Neuronal stem cell (in vitro differentiated cells): Measurements from ENCODE around the gene CBARP.

Experiments used
- DNase-seq: peaks from one replicate; pipeline ENCODE4 v3.0.0-alpha.2; 2013; ENCODE audit warnings: low spot score
- H2AFZ ChIP-seq: one replicate; pipeline ENCODE4 v1.6.1; 2013; ENCODE audit warnings: mild to moderate bottlenecking, low read length, inconsistent platforms
- H2AK5ac ChIP-seq: 2 replicates; pipeline ENCODE4 v1.6.1; 2013; ENCODE audit warnings: low read depth, mild to moderate bottlenecking, inconsistent platforms, low read length, moderate library complexity, mixed read lengths
- H2BK120ac ChIP-seq: 2 replicates; pipeline ENCODE4 v1.6.1; 2013; ENCODE audit warnings: low read depth, mild to moderate bottlenecking, inconsistent platforms, low read length, moderate library complexity, mixed read lengths
- H2BK12ac ChIP-seq: one replicate; pipeline ENCODE4 v1.6.1; 2013; ENCODE audit warnings: low read length, inconsistent platforms
- H2BK15ac ChIP-seq: 2 replicates; pipeline ENCODE4 v1.6.1; 2013; ENCODE audit warnings: mild to moderate bottlenecking, low read length, inconsistent platforms, mixed read lengths
- H2BK5ac ChIP-seq: one replicate; pipeline ENCODE4 v1.6.1; 2013; ENCODE audit warnings: inconsistent platforms, mild to moderate bottlenecking, low read length, moderate library complexity
- H3K14ac ChIP-seq: one replicate; pipeline ENCODE4 v1.6.1; 2013; ENCODE audit warnings: low read length, inconsistent platforms
- H3K18ac ChIP-seq: 2 replicates; pipeline ENCODE4 v1.6.1; 2013; ENCODE audit warnings: low read length, inconsistent platforms
- H3K23ac ChIP-seq: 2 replicates; pipeline ENCODE4 v1.6.1; 2013; ENCODE audit warnings: low read depth, mild to moderate bottlenecking, mixed read lengths, low read length, inconsistent platforms; ENCODE audit not compliant: poor library complexity
- H3K27ac ChIP-seq: replicated peaks from 3 replicates; pipeline ENCODE4 v1.5.1; 2013; ENCODE audit warnings: low read length, inconsistent platforms
- H3K27me3 ChIP-seq, 3 experiments: 2 replicates each; pipeline ENCODE4 v1.6.1; 2013; ENCODE audit warnings: low read length in 3 of 3, mild to moderate bottlenecking in 2 of 3, inconsistent platforms in 1 of 3, low read depth in 1 of 3, mixed read lengths in 1 of 3, moderate library complexity in 1 of 3; ENCODE audit not compliant: control insufficient read depth in 3 of 3, insufficient read depth in 3 of 3
- H3K36me3 ChIP-seq, 2 donors: replicated peaks in 1 of 2; 2 replicates each; pipeline ENCODE4 v1.6.1; 2013; ENCODE audit warnings: low read length in 2 of 2; ENCODE audit not compliant: control insufficient read depth in 2 of 2, insufficient read depth in 2 of 2
- H3K4ac ChIP-seq: 2 replicates; pipeline ENCODE4 v1.6.1; 2013; ENCODE audit warnings: inconsistent platforms, mild to moderate bottlenecking, low read length, moderate library complexity
- H3K4me1 ChIP-seq, 2 donors: 1 replicate in 1 of 2; 2 replicates in 1 of 2; pipeline ENCODE4 v1.6.1; 2013; ENCODE audit warnings: low read length in 2 of 2, low read depth in 1 of 2; ENCODE audit not compliant: control insufficient read depth in 2 of 2, insufficient read depth in 1 of 2
- H3K4me2 ChIP-seq: one replicate; pipeline ENCODE4 v1.6.1; 2013; ENCODE audit warnings: mild to moderate bottlenecking, low read length, inconsistent platforms; ENCODE audit not compliant: insufficient read depth, poor library complexity, severe bottlenecking
- H3K4me3 ChIP-seq, 2 donors: 2 replicates each; pipeline ENCODE4 v1.5.1; 2013; ENCODE audit warnings: low read length in 2 of 2, mild to moderate bottlenecking in 2 of 2, inconsistent platforms in 1 of 2, moderate library complexity in 1 of 2
- H3K79me1 ChIP-seq: one replicate; pipeline ENCODE4 v1.6.1; 2013; ENCODE audit warnings: low read depth, mild to moderate bottlenecking, inconsistent platforms, low read length, moderate library complexity
- H3K9ac ChIP-seq: one replicate; pipeline ENCODE4 v1.6.1; 2013; ENCODE audit warnings: mild to moderate bottlenecking, low read depth, low read length, inconsistent platforms; ENCODE audit not compliant: poor library complexity
- H3K9me3 ChIP-seq, 2 donors: replicated peaks in 1 of 2; 2 replicates each; pipeline versions ENCODE3 to v1.6.1; 2013; ENCODE audit warnings: low read length in 2 of 2, mild to moderate bottlenecking in 2 of 2, inconsistent platforms in 1 of 2, low read depth in 1 of 2, mixed read lengths in 1 of 2, moderate library complexity in 1 of 2; ENCODE audit not compliant: control insufficient read depth in 2 of 2, insufficient read depth in 1 of 2
- H4K8ac ChIP-seq: one replicate; pipeline ENCODE4 v1.6.1; 2013; ENCODE audit warnings: low read depth, mild to moderate bottlenecking, inconsistent platforms, low read length, moderate library complexity
- H4K91ac ChIP-seq: one replicate; pipeline ENCODE4 v1.6.1; 2013; ENCODE audit warnings: low read length, low read depth, mild to moderate bottlenecking, inconsistent platforms; ENCODE audit not compliant: poor library complexity
- WGBS, 2 donors: extraction: QIAGEN DNeasy Blood & Tissue Kit; methylation state at CpG; one replicate each; pipeline ENCODE4 v1.1.7; 2013; ENCODE audit warnings: missing lambda C conversion rate in 2 of 2, mixed read lengths in 1 of 2; ENCODE audit not compliant: insufficient read length in 2 of 2, insufficient replicate concordance in 1 of 2; ENCODE audit errors: extremely low coverage in 2 of 2; 5-methylcytosine and 5-hydroxymethylcytosine counted together

The CBARP gene

DNA sequence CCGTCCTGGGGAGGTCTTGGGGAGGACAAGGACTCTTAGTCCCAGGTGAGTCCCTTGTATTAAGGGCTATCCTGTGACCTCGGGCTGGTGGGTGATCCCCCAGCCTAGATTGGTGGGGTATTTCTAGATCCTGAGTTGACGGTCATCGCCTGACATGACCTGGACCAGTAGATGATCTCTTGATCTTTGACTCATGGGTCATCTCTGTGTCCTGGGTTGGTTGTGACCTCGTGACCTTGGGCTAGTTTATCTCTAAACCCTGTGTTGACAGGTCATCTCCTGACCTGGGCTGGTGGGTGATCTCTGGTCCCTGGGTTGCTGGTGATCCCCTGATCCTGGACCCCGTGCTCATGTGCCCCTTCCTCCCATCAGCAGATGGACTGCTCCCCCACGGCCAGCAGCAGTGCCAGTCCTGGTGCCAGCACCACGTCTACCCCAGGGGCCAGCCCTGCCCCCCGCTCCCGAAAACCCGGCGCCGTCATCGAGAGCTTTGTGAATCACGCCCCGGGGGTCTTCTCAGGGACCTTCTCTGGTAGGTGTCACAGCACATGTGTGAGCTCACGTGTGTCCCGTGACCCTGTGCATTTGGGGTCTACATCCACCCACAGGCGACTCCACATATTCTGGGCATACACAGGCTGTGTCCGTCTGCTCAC, 16.9 kb upstream of the CBARP start:
- DNase-seq, result no peak
- no peak overlapping the region for H3K4me2 ChIP-seq
- peaks cover 52 to 82% of the 10 kb centered on the region in 2 donors for H3K36me3 ChIP-seq
- no peak overlapping the region for H2BK15ac ChIP-seq
- peak overlapping the region; percentile 91 for H3K23ac ChIP-seq
- H3K27ac ChIP-seq, result peak overlapping the region; percentile 24
- no peak overlapping the region for H3K14ac ChIP-seq
- no CpG with 5 or more reads among the region's 20 CpGs for WGBS, 2 donors
- no peak overlapping the region for H2BK5ac ChIP-seq
- H3K18ac ChIP-seq, result no peak overlapping the region
- peak overlapping the region; percentile 23 for H4K8ac ChIP-seq
- peaks cover 13 to 41% of the 10 kb centered on the region in 2 donors for H3K4me1 ChIP-seq
- H3K9ac ChIP-seq, result peak overlapping the region; percentile 64
- H4K91ac ChIP-seq, result no peak overlapping the region
- H2AFZ ChIP-seq, result no peak overlapping the region
- no peak overlapping the region for H2BK120ac ChIP-seq
- H3K4ac ChIP-seq, result no peak overlapping the region
- peaks cover 29% of the 10 kb centered on the region for H3K79me1 ChIP-seq
- H2AK5ac ChIP-seq, result no peak overlapping the region
- no peaks in the 10 kb centered on the region for H3K27me3 ChIP-seq
- no peak overlapping the region for H2BK12ac ChIP-seq
- H3K4me3 ChIP-seq, result no peak overlapping the region
- H3K9me3 ChIP-seq, result no peaks in the 10 kb centered on the region

DNA sequence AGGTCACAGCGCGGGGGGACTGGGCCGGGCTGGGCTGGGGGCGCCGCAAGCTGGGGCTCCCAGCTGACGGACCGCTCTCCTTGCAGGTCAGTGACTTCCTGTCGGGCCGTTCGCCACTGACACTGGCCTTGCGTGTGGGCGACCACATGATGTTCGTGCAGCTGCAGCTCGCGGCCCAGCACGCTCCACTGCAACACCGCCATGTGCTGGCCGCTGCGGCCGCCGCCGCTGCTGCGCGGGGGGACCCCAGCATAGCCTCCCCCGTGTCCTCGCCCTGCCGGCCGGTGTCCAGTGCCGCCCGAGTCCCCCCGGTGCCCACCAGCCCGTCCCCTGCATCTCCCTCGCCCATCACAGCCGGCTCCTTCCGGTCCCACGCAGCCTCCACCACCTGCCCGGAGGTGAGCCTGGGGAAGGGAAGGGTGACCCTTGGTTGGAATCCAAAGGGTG, 16.3 kb upstream of the CBARP start:
- Histone ChIP-seq H2BK15ac (no peak overlapping the region), H3K79me1 (peaks cover 29% of the 10 kb centered on the region), H3K4me2 (no peak overlapping the region), H2BK12ac (no peak overlapping the region), H2AK5ac (no peak overlapping the region), H4K8ac (no peak overlapping the region), H3K4me1 (peaks cover 7 to 36% of the 10 kb centered on the region in 2 donors), H4K91ac (no peak overlapping the region), H3K36me3 (peaks cover 52 to 79% of the 10 kb centered on the region in 2 donors), H3K9ac (peak overlapping the region; percentile 64), H2BK5ac (no peak overlapping the region), H3K14ac (no peak overlapping the region), H3K23ac (peak overlapping the region; percentile 27), H3K4me3 (no peak overlapping the region), H3K27me3 (no peaks in the 10 kb centered on the region), H3K9me3 (no peaks in the 10 kb centered on the region), H2AFZ (no peak overlapping the region), H3K27ac (no peak overlapping the region), H3K18ac (peak overlapping the region; percentile 85), H2BK120ac (no peak overlapping the region), H3K4ac (no peak overlapping the region)
- no CpG with 5 or more reads among the region's 37 CpGs for WGBS, 2 donors
- no peak for DNase-seq

DNA sequence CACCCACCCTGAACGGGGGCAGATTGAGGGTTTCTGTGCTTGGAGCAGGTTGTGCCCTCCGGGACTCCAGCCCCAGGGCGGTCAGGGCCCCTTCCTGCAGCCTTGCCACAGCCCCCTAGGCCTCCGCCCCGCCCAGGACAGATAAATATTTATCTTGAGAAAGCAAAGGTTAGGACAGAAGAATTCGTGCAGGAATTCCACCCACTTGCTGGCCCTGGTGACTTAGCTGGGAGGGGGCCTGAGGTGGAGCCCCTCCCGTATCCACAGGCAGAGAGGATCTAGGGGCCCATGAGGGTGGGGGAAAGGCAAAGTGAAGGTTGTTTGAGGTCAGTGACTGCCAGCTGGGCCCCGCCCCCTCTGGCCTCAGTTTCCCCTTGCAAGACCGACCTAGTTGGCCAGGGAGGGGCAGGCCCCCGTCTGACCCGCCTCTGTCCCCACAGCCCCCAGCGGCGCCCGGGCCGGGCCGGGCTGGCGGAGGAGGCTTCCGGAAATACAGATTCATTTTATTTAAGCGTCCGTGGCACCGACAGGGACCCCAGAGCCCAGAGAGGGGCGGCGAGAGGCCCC, 15.8 kb upstream of the CBARP start:
- Histone ChIP-seq H3K4me3 (peak overlapping the region in 1 of 2 donors; percentile 9), H3K4me1 (peaks cover 7 to 31% of the 10 kb centered on the region in 2 donors), H3K23ac (peak overlapping the region; percentile 31), H3K36me3 (peaks cover 52 to 73% of the 10 kb centered on the region in 2 donors), H3K79me1 (peaks cover 29% of the 10 kb centered on the region), H3K9ac (peak overlapping the region; percentile 60), H3K18ac (peak overlapping the region; percentile 85), H3K9me3 (no peaks in the 10 kb centered on the region), H3K14ac (no peak overlapping the region), H4K91ac (no peak overlapping the region), H2BK5ac (no peak overlapping the region), H2AFZ (no peak overlapping the region), H3K4me2 (no peak overlapping the region), H2AK5ac (no peak overlapping the region), H2BK12ac (no peak overlapping the region), H3K27ac (peak overlapping the region; percentile 8), H4K8ac (no peak overlapping the region), H3K27me3 (no peaks in the 10 kb centered on the region), H2BK120ac (no peak overlapping the region), H2BK15ac (no peak overlapping the region), H3K4ac (no peak overlapping the region)
- WGBS, 2 donors, result no CpG with 5 or more reads among the region's 23 CpGs
- DNase-seq, result no peak

DNA sequence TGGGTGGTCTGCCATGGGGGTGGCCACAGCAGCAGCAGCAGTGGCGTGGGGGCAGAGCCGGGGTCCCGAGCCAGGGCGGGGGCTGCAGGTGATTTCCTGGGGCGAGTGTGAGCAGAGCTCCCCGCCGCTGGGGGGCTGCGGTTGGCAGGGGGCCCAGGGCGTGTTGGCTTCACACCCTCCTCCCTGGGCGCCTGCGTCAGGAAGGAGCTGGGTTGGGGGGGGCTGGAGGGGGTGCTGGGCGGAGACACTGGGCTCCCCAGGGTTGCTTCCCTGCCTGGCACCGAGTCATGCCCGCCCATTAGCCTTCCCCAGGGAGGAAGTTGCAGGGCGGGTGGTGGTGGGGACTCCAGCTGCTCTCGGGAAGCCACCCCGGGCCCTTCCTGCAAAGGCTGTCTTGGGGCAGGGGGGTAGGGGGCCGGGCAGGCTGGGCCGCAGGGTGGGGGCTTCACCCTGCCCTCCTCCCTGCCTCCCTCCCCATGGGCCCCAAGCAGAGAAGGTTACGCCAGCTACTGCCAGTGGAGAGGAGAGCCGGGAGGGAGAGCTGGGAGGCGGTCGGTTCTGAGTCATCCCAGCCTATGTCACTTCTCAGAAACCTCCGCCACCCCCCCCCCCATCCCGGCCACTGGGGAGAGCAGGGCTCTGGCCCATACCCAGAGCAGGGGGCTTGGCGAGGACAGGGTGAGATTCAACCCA, 15.2 kb upstream of the CBARP start:
- peaks cover 8 to 27% of the 10 kb centered on the region in 2 donors for H3K4me1 ChIP-seq
- peaks cover 52 to 67% of the 10 kb centered on the region in 2 donors for H3K36me3 ChIP-seq
- no peak overlapping the region for H2BK120ac ChIP-seq
- H2BK15ac ChIP-seq, result no peak overlapping the region
- no peak for DNase-seq
- H3K23ac ChIP-seq, result peak overlapping the region; percentile 31
- H3K27ac ChIP-seq, result peak overlapping the region; percentile 49
- H4K91ac ChIP-seq, result no peak overlapping the region
- no peaks in the 10 kb centered on the region for H3K9me3 ChIP-seq
- no peak overlapping the region for H3K4ac ChIP-seq
- H3K18ac ChIP-seq, result peak overlapping the region; percentile 85
- no peak overlapping the region for H4K8ac ChIP-seq
- H3K4me3 ChIP-seq, result peak overlapping the region; percentile 61 to 98
- no CpG with 5 or more reads among the region's 26 CpGs for WGBS, 2 donors
- H2AK5ac ChIP-seq, result peak overlapping the region; percentile 37
- H3K27me3 ChIP-seq, result no peaks in the 10 kb centered on the region
- no peak overlapping the region for H2BK12ac ChIP-seq
- no peak overlapping the region for H2BK5ac ChIP-seq
- H2AFZ ChIP-seq, result no peak overlapping the region
- H3K9ac ChIP-seq, result no peak overlapping the region
- peak overlapping the region; percentile 87 for H3K4me2 ChIP-seq
- peaks cover 29% of the 10 kb centered on the region for H3K79me1 ChIP-seq
- H3K14ac ChIP-seq, result no peak overlapping the region
